HCT116 (cell line): ENCODE data around the gene FILIP1.

Experiments
- CEBPB ChIP-seq: IDR thresholded peaks from 2 replicates; pipeline ENCODE4 v1.6.1; 2012; ENCODE audit warnings: low read depth
- CTCF ChIP-seq, 3 experiments: fragments of 200-600 bp in 1 of 3; sonication (generic) in 1 of 3; IDR thresholded peaks in 2 of 3; conservative IDR thresholded peaks in 1 of 3; 2 replicates each; pipeline ENCODE4 v1.5.1; 2012 to 2017; ENCODE audit warnings: low read depth in 2 of 3, low read length in 2 of 3, antibody characterized with exemption in 1 of 3, borderline replicate concordance in 1 of 3, control low read depth in 1 of 3, mild to moderate bottlenecking in 1 of 3, mixed read lengths in 1 of 3, mixed run types in 1 of 3, moderate library complexity in 1 of 3; ENCODE audit not compliant: insufficient read depth in 1 of 3
- EZH2 ChIP-seq: fragments of 200-600 bp; sonication (generic); IDR thresholded peaks from 2 replicates; pipeline ENCODE4 v1.6.1; 2017; ENCODE audit warnings: antibody characterized with exemption, mixed run types
- POLR2A ChIP-seq: IDR thresholded peaks from 2 replicates; pipeline ENCODE4 v1.7.0; 2011; ENCODE audit warnings: borderline replicate concordance; ENCODE audit not compliant: insufficient read depth, insufficient read length; ENCODE audit errors: extremely low read depth
- POLR2AphosphoS5 ChIP-seq: IDR thresholded peaks from 2 replicates; pipeline ENCODE4 v1.6.1; 2011; ENCODE audit warnings: mild to moderate bottlenecking, low read depth, low read length, moderate library complexity
- RAD21 ChIP-seq: IDR thresholded peaks from 2 replicates; pipeline ENCODE4 v1.6.1; 2012; ENCODE audit warnings: low read depth, mild to moderate bottlenecking
- REST ChIP-seq: IDR thresholded peaks from 2 replicates; pipeline ENCODE4 v1.6.1; 2012; ENCODE audit warnings: low read depth
- SIN3A ChIP-seq: IDR thresholded peaks from 2 replicates; pipeline ENCODE4 v1.6.1; 2012; ENCODE audit warnings: low read depth
- SRF ChIP-seq: IDR thresholded peaks from 2 replicates; pipeline ENCODE4 v1.6.1; 2012; ENCODE audit warnings: low read depth
- TCF7L2 ChIP-seq: IDR thresholded peaks from 2 replicates; pipeline ENCODE4 v1.7.0; 2011; ENCODE audit warnings: borderline replicate concordance, inconsistent platforms; ENCODE audit not compliant: insufficient read depth, insufficient read length; ENCODE audit errors: extremely low read depth
- YY1 ChIP-seq: IDR thresholded peaks from 2 replicates; pipeline ENCODE4 v1.6.1; 2011; ENCODE audit warnings: low read length, low read depth, moderate library complexity, mild to moderate bottlenecking; ENCODE audit not compliant: insufficient replicate concordance; ENCODE audit errors: extremely low read depth
- TF ChIP-seq, protein P1 (sequence below): IDR thresholded peaks from 2 replicates; pipeline ENCODE4 v1.6.1; 2011; ENCODE audit warnings: mild to moderate bottlenecking, low read length, moderate library complexity; ENCODE audit not compliant: insufficient replicate concordance; ENCODE audit errors: extremely low read depth
- TF ChIP-seq, protein P2 (sequence below): IDR thresholded peaks from 2 replicates; pipeline ENCODE4 v1.6.1; 2012

- TF ChIP-seq CTCF (IDR thresholded peaks at IDR 0.05 in 2 of 3, conservative IDR thresholded peaks at IDR 0.05 in 1 of 3; ENCODE audit: borderline replicate concordance in 1 of 3, insufficient read depth in 1 of 3, low read depth in 2 of 3, low read length in 2 of 3) (no peak), RAD21 (no peak), EZH2 (no peak), YY1 (no peak), REST (no peak), CEBPB (no peak), POLR2A (no peak), POLR2AphosphoS5 (no peak), SRF (no peak), TCF7L2 (no peak), SIN3A (no peak)
- TF ChIP-seq, protein P1, sequence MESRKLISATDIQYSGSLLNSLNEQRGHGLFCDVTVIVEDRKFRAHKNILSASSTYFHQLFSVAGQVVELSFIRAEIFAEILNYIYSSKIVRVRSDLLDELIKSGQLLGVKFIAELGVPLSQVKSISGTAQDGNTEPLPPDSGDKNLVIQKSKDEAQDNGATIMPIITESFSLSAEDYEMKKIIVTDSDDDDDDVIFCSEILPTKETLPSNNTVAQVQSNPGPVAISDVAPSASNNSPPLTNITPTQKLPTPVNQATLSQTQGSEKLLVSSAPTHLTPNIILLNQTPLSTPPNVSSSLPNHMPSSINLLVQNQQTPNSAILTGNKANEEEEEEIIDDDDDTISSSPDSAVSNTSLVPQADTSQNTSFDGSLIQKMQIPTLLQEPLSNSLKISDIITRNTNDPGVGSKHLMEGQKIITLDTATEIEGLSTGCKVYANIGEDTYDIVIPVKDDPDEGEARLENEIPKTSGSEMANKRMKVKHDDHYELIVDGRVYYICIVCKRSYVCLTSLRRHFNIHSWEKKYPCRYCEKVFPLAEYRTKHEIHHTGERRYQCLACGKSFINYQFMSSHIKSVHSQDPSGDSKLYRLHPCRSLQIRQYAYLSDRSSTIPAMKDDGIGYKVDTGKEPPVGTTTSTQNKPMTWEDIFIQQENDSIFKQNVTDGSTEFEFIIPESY = no peak
- TF ChIP-seq, protein P2, sequence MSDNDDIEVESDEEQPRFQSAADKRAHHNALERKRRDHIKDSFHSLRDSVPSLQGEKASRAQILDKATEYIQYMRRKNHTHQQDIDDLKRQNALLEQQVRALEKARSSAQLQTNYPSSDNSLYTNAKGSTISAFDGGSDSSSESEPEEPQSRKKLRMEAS = no peak
Observed at GRCh38 chr6:75347898-75348610, 145.5 kb downstream of the FILIP1 start.
